GM20431 (cell line): Measurements from ENCODE around the gene GRK6.
"Not testable (repeated sequence)": the region's sequence is repeated elsewhere in the genome, so short reads cannot be mapped to it uniquely, and the experiment has no call there.

Experiments used
- in situ Hi-C: fragments of 300-500 bp; cut with MseI, MboI; formaldehyde crosslinking; loops from one replicate; pipeline ENCODE4 v1.15.0; 2020; ENCODE audit warnings: low sequenced_read_pairs; ENCODE audit not compliant: unreplicated experiment

Gene GRK6

GRCh38 chr5:177477701-177478477 lies 51.4 kb downstream of the GRK6 start:
- in situ Hi-C loops, result no loop called here

- in situ Hi-C loops, result no loop called here
Observed at GRCh38 chr5:177478711-177479646, 52.5 kb downstream of the GRK6 start.

GRCh38 chr5:177479774-177480173 lies 53.3 kb downstream of the GRK6 start:
- in situ Hi-C loops, result no loop called here

GRCh38 chr5:177482359-177482795 lies 55.9 kb downstream of the GRK6 start:
- in situ Hi-C loops, result no loop called here

- in situ Hi-C loops, result no loop called here
Observed at GRCh38 chr5:177483042-177483441, 56.6 kb downstream of the GRK6 start.

GRCh38 chr5:177483994-177484901 lies 57.8 kb downstream of the GRK6 start:
- in situ Hi-C loops, result no loop called here

- in situ Hi-C loops, result no loop called here
Observed at GRCh38 chr5:177484902-177485549, 58.5 kb downstream of the GRK6 start.

GRCh38 chr5:177485753-177486152 lies 59.3 kb downstream of the GRK6 start:
- in situ Hi-C loops, result not testable (repeated sequence)

GRCh38 chr5:177486256-177486655 lies 59.8 kb downstream of the GRK6 start:
- in situ Hi-C loops, result no loop called here

- in situ Hi-C loops, result no loop called here
Observed at GRCh38 chr5:177487144-177487543, 60.7 kb downstream of the GRK6 start.

GRCh38 chr5:177487975-177488374 lies 61.5 kb downstream of the GRK6 start:
- in situ Hi-C loops, result no loop called here

- in situ Hi-C loops, result no loop called here
Observed at GRCh38 chr5:177489119-177489716, 62.7 kb downstream of the GRK6 start.

- in situ Hi-C loops, result no loop called here
Observed at GRCh38 chr5:177490311-177490991, 64.0 kb downstream of the GRK6 start.

GRCh38 chr5:177490992-177491391 lies 64.5 kb downstream of the GRK6 start:
- in situ Hi-C loops, result no loop called here

GRCh38 chr5:177491429-177491945 lies 65.0 kb downstream of the GRK6 start:
- in situ Hi-C loops, result no loop called here

GRCh38 chr5:177491983-177492746 lies 65.7 kb downstream of the GRK6 start:
- in situ Hi-C loops, result no loop called here
